Measurements from ENCODE around the gene VSTM2L. TPM values are rescaled to one million over a fixed set of nuclear protein-coding genes. Genes with fewer than 3 reads are reported as not detected.
A peak's percentile ranks its signal among the peaks of the same experiment; 100 is the strongest.

VSTM2L gene
- total and polyA plus RNA-seq, 4 donors, result 8.0 to 71.6 (median 31.4) TPM

DNA sequence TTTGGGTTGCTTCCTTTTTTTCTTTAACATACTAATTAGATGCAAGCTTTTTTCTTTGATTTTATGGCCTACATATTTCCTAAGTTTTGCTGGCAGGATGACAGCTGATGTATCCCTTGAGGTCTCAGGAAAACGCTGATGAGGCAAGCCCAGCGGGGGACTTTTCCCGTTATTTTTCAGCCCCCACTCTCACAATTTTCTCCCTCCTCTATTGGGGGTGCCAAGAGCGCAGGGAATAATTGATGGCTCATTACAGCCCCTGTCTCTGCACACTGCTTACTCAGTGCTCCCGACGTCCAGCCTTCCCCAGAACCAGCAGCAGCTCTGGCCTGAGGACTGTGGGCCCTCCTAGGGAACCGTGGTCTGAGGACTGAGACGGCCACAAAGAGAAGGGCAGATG lies 38.6 kb upstream of the VSTM2L start:
- Histone ChIP-seq H3K36me3 (ENCODE audit: control insufficient read depth in 4 of 4, insufficient read depth in 4 of 4, low read length in 4 of 4) (peaks cover 7 to 42% (median 16%) of the 10 kb centered on the region in 4 donors), H3K27me3 (ENCODE audit: control insufficient read depth in 3 of 3, insufficient read depth in 3 of 3, low read length in 2 of 3) (no peaks in the 10 kb centered on the region), H3K9me3 (ENCODE audit: control insufficient read depth in 4 of 4, insufficient read depth in 3 of 4, low read length in 3 of 4) (peaks cover 0 to 3% (median 0%) of the 10 kb centered on the region in 4 donors), H3K4me1 (ENCODE audit: control insufficient read depth in 5 of 5, insufficient read depth in 5 of 5, low read length in 5 of 5) (peaks cover 0 to 22% (median 8%) of the 10 kb centered on the region in 5 donors), H3K9ac (ENCODE audit: insufficient read depth in 1 of 2, low read length in 2 of 2) (no peak overlapping the region), H3K4me3 (no peak overlapping the region), H3K27ac (ENCODE audit: low read depth in 1 of 2, low read length in 1 of 2) (no peak overlapping the region)
- TF ChIP-seq, protein P1, sequence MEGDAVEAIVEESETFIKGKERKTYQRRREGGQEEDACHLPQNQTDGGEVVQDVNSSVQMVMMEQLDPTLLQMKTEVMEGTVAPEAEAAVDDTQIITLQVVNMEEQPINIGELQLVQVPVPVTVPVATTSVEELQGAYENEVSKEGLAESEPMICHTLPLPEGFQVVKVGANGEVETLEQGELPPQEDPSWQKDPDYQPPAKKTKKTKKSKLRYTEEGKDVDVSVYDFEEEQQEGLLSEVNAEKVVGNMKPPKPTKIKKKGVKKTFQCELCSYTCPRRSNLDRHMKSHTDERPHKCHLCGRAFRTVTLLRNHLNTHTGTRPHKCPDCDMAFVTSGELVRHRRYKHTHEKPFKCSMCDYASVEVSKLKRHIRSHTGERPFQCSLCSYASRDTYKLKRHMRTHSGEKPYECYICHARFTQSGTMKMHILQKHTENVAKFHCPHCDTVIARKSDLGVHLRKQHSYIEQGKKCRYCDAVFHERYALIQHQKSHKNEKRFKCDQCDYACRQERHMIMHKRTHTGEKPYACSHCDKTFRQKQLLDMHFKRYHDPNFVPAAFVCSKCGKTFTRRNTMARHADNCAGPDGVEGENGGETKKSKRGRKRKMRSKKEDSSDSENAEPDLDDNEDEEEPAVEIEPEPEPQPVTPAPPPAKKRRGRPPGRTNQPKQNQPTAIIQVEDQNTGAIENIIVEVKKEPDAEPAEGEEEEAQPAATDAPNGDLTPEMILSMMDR (IDR thresholded peaks at IDR 0.05; ENCODE audit: control extremely low read depth, extremely low read depth), result no peak
- ATAC-seq (ENCODE audit: insufficient read depth, low FRiP score) (no peak), DNase-seq (peak; percentile 52 to 89 (median 80))
- WGBS, 2 donors, result 75 to 80% methylated on average over 8 of the region's 8 CpGs

DNA sequence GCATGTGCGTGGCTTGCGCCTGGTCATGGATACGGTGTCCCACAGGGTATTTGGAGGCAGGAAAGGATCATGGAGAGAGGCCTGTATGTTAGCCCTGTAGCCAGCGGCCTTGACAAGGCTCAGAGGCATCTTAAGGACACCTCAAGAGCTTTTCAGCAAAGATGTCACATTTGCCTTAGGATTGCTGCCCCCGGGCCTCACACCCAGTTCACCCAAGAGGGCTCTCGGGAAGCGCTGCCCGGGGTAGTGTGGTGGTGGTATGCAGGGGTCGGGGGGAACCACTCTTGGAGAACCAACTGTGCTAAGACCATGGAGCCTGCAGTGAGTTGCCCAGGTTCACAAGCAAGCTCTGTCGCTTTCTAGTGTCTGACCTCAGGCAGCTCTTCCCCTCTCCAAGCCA lies 36.9 kb upstream of the VSTM2L start:
- TF ChIP-seq, protein P1 (IDR thresholded peaks at IDR 0.05; ENCODE audit: control extremely low read depth, extremely low read depth), result no peak
- DNase-seq, result no peak
- peaks cover 2 to 40% (median 12%) of the 10 kb centered on the region in 4 donors for H3K36me3 ChIP-seq (ENCODE audit: control insufficient read depth in 4 of 4, insufficient read depth in 4 of 4, low read length in 4 of 4)

DNA sequence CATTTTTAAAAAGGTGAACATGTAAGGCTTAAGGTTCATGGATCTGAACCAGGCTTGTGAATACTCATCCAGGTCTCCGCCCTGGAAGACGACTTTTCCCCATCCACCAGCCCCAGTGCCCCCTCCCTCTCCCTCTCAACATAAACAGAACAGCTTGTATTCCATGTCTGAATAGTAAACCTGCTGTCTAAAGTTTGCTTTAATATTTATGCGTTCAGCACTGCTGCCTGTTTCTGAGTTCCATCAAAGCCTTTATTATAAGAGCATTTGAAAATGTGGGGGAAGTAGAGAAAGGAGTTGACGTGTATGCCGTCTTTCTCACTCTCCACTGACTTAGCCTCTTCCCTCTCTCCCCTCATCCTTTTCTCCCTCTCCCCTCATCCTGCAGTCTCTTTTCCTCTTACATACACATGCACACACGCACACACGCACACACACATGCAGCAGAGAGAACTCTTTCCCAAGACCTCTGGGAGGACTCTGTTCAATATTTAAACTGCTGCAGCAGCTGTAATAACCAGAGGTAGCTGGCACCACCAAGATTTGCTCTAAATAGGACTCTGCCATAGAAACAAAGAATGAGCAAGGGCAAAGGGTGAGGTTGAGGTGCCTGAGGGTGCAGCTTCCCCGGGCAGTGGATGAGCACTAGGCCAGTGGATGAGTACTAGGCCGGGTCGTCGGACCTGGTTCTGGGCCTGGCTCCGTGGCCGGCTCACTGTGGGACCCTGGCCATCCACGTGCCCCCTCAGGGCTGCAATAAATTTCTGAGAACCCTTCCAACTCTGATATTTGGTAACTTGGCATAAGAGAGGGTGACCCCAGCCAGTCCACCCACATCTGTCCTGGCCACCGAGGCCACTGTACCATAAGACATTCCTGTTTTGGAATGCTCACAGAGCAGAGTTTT lies 35.4 kb upstream of the VSTM2L start:
- ATAC-seq (ENCODE audit: insufficient read depth, low FRiP score), result no peak
- Histone ChIP-seq H3K4me3 (no peak overlapping the region), H3K4me1 (ENCODE audit: control insufficient read depth in 5 of 5, insufficient read depth in 5 of 5, low read length in 5 of 5) (peaks cover 0 to 25% (median 8%) of the 10 kb centered on the region in 5 donors), H3K9ac (ENCODE audit: insufficient read depth in 1 of 2, low read length in 2 of 2) (no peak overlapping the region), H3K36me3 (ENCODE audit: control insufficient read depth in 4 of 4, insufficient read depth in 4 of 4, low read length in 4 of 4) (peaks cover 2 to 42% (median 13%) of the 10 kb centered on the region in 4 donors), H3K27ac (ENCODE audit: low read depth in 1 of 2, low read length in 1 of 2) (no peak overlapping the region), H3K9me3 (ENCODE audit: control insufficient read depth in 4 of 4, insufficient read depth in 3 of 4, low read length in 3 of 4) (no peaks in the 10 kb centered on the region), H3K27me3 (ENCODE audit: control insufficient read depth in 3 of 3, insufficient read depth in 3 of 3, low read length in 2 of 3) (no peaks in the 10 kb centered on the region)
- DNase-seq, result peak in 1 of 3 donors; percentile 59
- 84 to 94% methylated on average over 15 of the region's 15 CpGs for WGBS, 2 donors
- TF ChIP-seq, protein P1 (IDR thresholded peaks at IDR 0.05; ENCODE audit: control extremely low read depth, extremely low read depth), result no peak

More for the DNA sequence above, 36.9 kb upstream of the VSTM2L start:
- WGBS, 2 donors, result 96 to 97% methylated on average over 10 of the region's 10 CpGs
- Histone ChIP-seq H3K9me3 (ENCODE audit: control insufficient read depth in 4 of 4, insufficient read depth in 3 of 4, low read length in 3 of 4) (no peaks in the 10 kb centered on the region), H3K27me3 (ENCODE audit: control insufficient read depth in 3 of 3, insufficient read depth in 3 of 3, low read length in 2 of 3) (no peaks in the 10 kb centered on the region), H3K4me3 (no peak overlapping the region), H3K9ac (ENCODE audit: insufficient read depth in 1 of 2, low read length in 2 of 2) (no peak overlapping the region), H3K4me1 (ENCODE audit: control insufficient read depth in 5 of 5, insufficient read depth in 5 of 5, low read length in 5 of 5) (peaks cover 0 to 25% (median 8%) of the 10 kb centered on the region in 5 donors), H3K27ac (ENCODE audit: low read depth in 1 of 2, low read length in 1 of 2) (no peak overlapping the region)
- no peak for ATAC-seq (ENCODE audit: insufficient read depth, low FRiP score)
